ENCODE data around the gene SAT1.
"Not testable (repeated sequence)": the region's sequence is repeated elsewhere in the genome, so short reads cannot be mapped to it uniquely, and the experiment has no call there.

SAT1 gene
- long read RNA-seq, donor 1, transcript SAT1-207 (3 exons, 1,033 nt), result minor isoform, 45 of 188 reads
- long read RNA-seq, donor 1, transcript SAT1-202 (3 exons, 909 nt), result minor isoform, 24 of 188 reads
- long read RNA-seq, donor 1, transcript SAT1-201 (2 exons, 801 nt), result minor isoform, 9 of 188 reads
- long read RNA-seq, donor 1, transcript SAT1-204 (6 exons, 1,065 nt), result major isoform, 92 of 188 reads
- long read RNA-seq, donor 1, partial matches to known transcripts, result 0 of 188 reads
- long read RNA-seq, donor 1, other reads (novel, unspliced or antisense), result 10 of 188 reads
- long read RNA-seq, donor 2, transcript SAT1-204 (6 exons, 1,065 nt), result major isoform, 54 of 98 reads
- long read RNA-seq, donor 2, transcript SAT1-202 (3 exons, 909 nt), result minor isoform, 5 of 98 reads
- long read RNA-seq, donor 2, transcript SAT1-207 (3 exons, 1,033 nt), result minor isoform, 7 of 98 reads
- long read RNA-seq, donor 2, partial matches to known transcripts, result 25 of 98 reads
- long read RNA-seq, donor 2, other reads (novel, unspliced or antisense), result 0 of 98 reads
- long read RNA-seq, donor 3, transcript SAT1-202 (3 exons, 909 nt), result minor isoform, 6 of 79 reads
- long read RNA-seq, donor 3, transcript SAT1-204 (6 exons, 1,065 nt), result major isoform, 51 of 79 reads
- long read RNA-seq, donor 3, transcript SAT1-207 (3 exons, 1,033 nt), result minor isoform, 13 of 79 reads
- long read RNA-seq, donor 3, partial matches to known transcripts, result 0 of 79 reads
- long read RNA-seq, donor 3, other reads (novel, unspliced or antisense), result 0 of 79 reads
- long read RNA-seq, donor 4, transcript SAT1-201 (2 exons, 801 nt), result minor isoform, 13 of 209 reads
- long read RNA-seq, donor 4, transcript SAT1-202 (3 exons, 909 nt), result minor isoform, 29 of 209 reads
- long read RNA-seq, donor 4, transcript SAT1-204 (6 exons, 1,065 nt), result major isoform, 68 of 209 reads
- long read RNA-seq, donor 4, transcript SAT1-207 (3 exons, 1,033 nt), result minor isoform, 28 of 209 reads
- long read RNA-seq, donor 4, partial matches to known transcripts, result 20 of 209 reads
- long read RNA-seq, donor 4, other reads (novel, unspliced or antisense), result 45 of 209 reads
- long read RNA-seq, donor 5, transcript SAT1-202 (3 exons, 909 nt), result minor isoform, 13 of 159 reads
- long read RNA-seq, donor 5, transcript SAT1-204 (6 exons, 1,065 nt), result major isoform, 83 of 159 reads
- long read RNA-seq, donor 5, transcript SAT1-207 (3 exons, 1,033 nt), result minor isoform, 50 of 159 reads
- long read RNA-seq, donor 5, partial matches to known transcripts, result 0 of 159 reads
- long read RNA-seq, donor 5, other reads (novel, unspliced or antisense), result 6 of 159 reads
- long read RNA-seq, donor 6, transcript SAT1-207 (3 exons, 1,033 nt), result minor isoform, 16 of 144 reads
- long read RNA-seq, donor 6, transcript SAT1-201 (2 exons, 801 nt), result minor isoform, 7 of 144 reads
- long read RNA-seq, donor 6, transcript SAT1-204 (6 exons, 1,065 nt), result major isoform, 98 of 144 reads
- long read RNA-seq, donor 6, transcript SAT1-202 (3 exons, 909 nt), result minor isoform, 11 of 144 reads
- long read RNA-seq, donor 6, partial matches to known transcripts, result 0 of 144 reads
- long read RNA-seq, donor 6, other reads (novel, unspliced or antisense), result 5 of 144 reads
- long read RNA-seq, donor 7, transcript SAT1-207 (3 exons, 1,033 nt), result minor isoform, 18 of 142 reads
- long read RNA-seq, donor 7, transcript SAT1-204 (6 exons, 1,065 nt), result major isoform, 98 of 142 reads
- long read RNA-seq, donor 7, transcript SAT1-202 (3 exons, 909 nt), result minor isoform, 11 of 142 reads
- long read RNA-seq, donor 7, transcript SAT1-209 (7 exons, 1,135 nt), result minor isoform, 5 of 142 reads
- long read RNA-seq, donor 7, partial matches to known transcripts, result 0 of 142 reads
- long read RNA-seq, donor 7, other reads (novel, unspliced or antisense), result 7 of 142 reads
- long read RNA-seq, donor 8, transcript SAT1-204 (6 exons, 1,065 nt), result major isoform, 82 of 158 reads
- long read RNA-seq, donor 8, transcript SAT1-207 (3 exons, 1,033 nt), result minor isoform, 36 of 158 reads
- long read RNA-seq, donor 8, transcript SAT1-202 (3 exons, 909 nt), result minor isoform, 14 of 158 reads
- long read RNA-seq, donor 8, transcript SAT1-209 (7 exons, 1,135 nt), result minor isoform, 6 of 158 reads
- long read RNA-seq, donor 8, partial matches to known transcripts, result 0 of 158 reads
- long read RNA-seq, donor 8, other reads (novel, unspliced or antisense), result 16 of 158 reads

- peak; percentile 76 for DNase-seq
Measured at GRCh38 chrX:23782863-23783588, at the start of gene SAT1. Gene SAT1, plus strand, starts transcription at chrX:23783173. Its CDS starts 179 bp downstream, at chrX:23783352.

GRCh38 chrX:23736030-23736429, 46.9 kb upstream of the SAT1 start:
- no peak for DNase-seq

- DNase-seq, result no peak
Measured at GRCh38 chrX:23737413-23737812, 45.6 kb upstream of the SAT1 start.

GRCh38 chrX:23742174-23742696, 40.7 kb upstream of the SAT1 start:
- DNase-seq, result peak; percentile 51

GRCh38 chrX:23742697-23743622, 40.0 kb upstream of the SAT1 start, which contains the start of gene ACOT9:
Gene ACOT9, minus strand, starts transcription at chrX:23743276. Its CDS starts 132 bp downstream, at chrX:23743144.
- peak; percentile 82 for DNase-seq

GRCh38 chrX:23743623-23743971, 39.4 kb upstream of the SAT1 start:
- not testable (repeated sequence) for DNase-seq

- no peak for DNase-seq
Measured at GRCh38 chrX:23745786-23746185, 37.2 kb upstream of the SAT1 start.

GRCh38 chrX:23749129-23749528, 33.8 kb upstream of the SAT1 start:
- no peak for DNase-seq

GRCh38 chrX:23749576-23749975, 33.4 kb upstream of the SAT1 start:
- DNase-seq, result no peak

GRCh38 chrX:23752740-23753415, 30.1 kb upstream of the SAT1 start:
- no peak for DNase-seq

- no peak for DNase-seq
Measured at GRCh38 chrX:23754664-23755063, 28.3 kb upstream of the SAT1 start.

- DNase-seq, result no peak
Measured at GRCh38 chrX:23756165-23756564, 26.8 kb upstream of the SAT1 start.

- DNase-seq, result no peak
Measured at GRCh38 chrX:23759821-23760220, 23.2 kb upstream of the SAT1 start.

GRCh38 chrX:23764188-23764984, 18.6 kb upstream of the SAT1 start:
- no peak for DNase-seq

- DNase-seq, result no peak
Measured at GRCh38 chrX:23765449-23765848, 17.5 kb upstream of the SAT1 start.

GRCh38 chrX:23765868-23766267, 17.1 kb upstream of the SAT1 start:
- no peak for DNase-seq

All from right kidney (tissue), 9 donors.